DOHH2 (cell line): ENCODE measurements around the gene TBL1X.

Source experiments
- H3F3A ChIP-seq: fragments of 200-600 bp; sonication (generic), shearing (Covaris generic); 2 replicates; pipeline ENCODE4 v1.6.0; 2016; ENCODE audit warnings: antibody characterized with exemption, mild to moderate bottlenecking; ENCODE audit not compliant: control insufficient read depth, insufficient read depth
- H3K27ac ChIP-seq: fragments of 200-600 bp; sonication (generic); 2 replicates; pipeline ENCODE4 v1.5.1; 2014; ENCODE audit warnings: low read depth, mild to moderate bottlenecking, low read length, moderate library complexity
- H3K27me3 ChIP-seq: fragments of 200-600 bp; sonication (generic); 2 replicates; pipeline ENCODE4 v1.6.1; 2014; ENCODE audit warnings: mild to moderate bottlenecking, low read length, mixed read lengths; ENCODE audit not compliant: control insufficient read depth
- H3K36me3 ChIP-seq: fragments of 200-600 bp; sonication (generic); 2 replicates; pipeline ENCODE4 v1.6.1; 2014; ENCODE audit warnings: mild to moderate bottlenecking, low read length, moderate library complexity, mixed read lengths; ENCODE audit not compliant: control insufficient read depth
- H3K4me1 ChIP-seq: fragments of 200-600 bp; sonication (generic); 2 replicates; pipeline ENCODE4 v1.6.1; 2014; ENCODE audit warnings: mild to moderate bottlenecking, low read length, mixed read lengths; ENCODE audit not compliant: control insufficient read depth
- H3K4me2 ChIP-seq: fragments of 200-600 bp; sonication (generic); 2 replicates; pipeline ENCODE4 v1.6.0; 2014; ENCODE audit warnings: mild to moderate bottlenecking, low read length, moderate library complexity
- H3K4me3 ChIP-seq: fragments of 200-600 bp; sonication (generic); 2 replicates; pipeline ENCODE4 v1.5.1; 2014; ENCODE audit warnings: mild to moderate bottlenecking, low read length, mixed read lengths
- H3K79me2 ChIP-seq: fragments of 200-600 bp; sonication (generic); 2 replicates; pipeline ENCODE4 v1.6.1; 2014; ENCODE audit warnings: mild to moderate bottlenecking, low read length, mixed read lengths; ENCODE audit not compliant: control insufficient read depth
- H3K9me2 ChIP-seq: fragments of 200-600 bp; sonication (generic); replicated peaks from 2 replicates; pipeline ENCODE4 v1.6.1; 2014; ENCODE audit warnings: mild to moderate bottlenecking, low read length, mixed read lengths; ENCODE audit not compliant: control insufficient read depth
- H3K9me3 ChIP-seq: fragments of 200-600 bp; sonication (generic); 2 replicates; pipeline ENCODE4 v1.6.1; 2014; ENCODE audit warnings: antibody characterized with exemption, low read length, mixed read lengths; ENCODE audit not compliant: control insufficient read depth, insufficient read depth
- H4K20me1 ChIP-seq: fragments of 200-600 bp; sonication (generic); 2 replicates; pipeline ENCODE4 v1.6.0; 2014; ENCODE audit warnings: low read depth, mild to moderate bottlenecking, antibody characterized with exemption, low read length, moderate library complexity; ENCODE audit not compliant: control insufficient read depth, insufficient read depth
- EZH2phosphoT487 ChIP-seq: fragments of 200-600 bp; sonication (generic); IDR thresholded peaks from 2 replicates; pipeline ENCODE4 v1.6.1; 2017; ENCODE audit warnings: borderline replicate concordance, mild to moderate bottlenecking, antibody characterized with exemption, low read length, moderate library complexity, mixed read lengths
- TF ChIP-seq, protein P1 (sequence below): fragments of 200-600 bp; sonication (generic); IDR thresholded peaks from one replicate; pipeline ENCODE4 v1.5.1; 2014; ENCODE audit warnings: antibody characterized with exemption, mild to moderate bottlenecking, low read depth, low read length; ENCODE audit not compliant: poor library complexity, severe bottlenecking

The TBL1X gene

DNA sequence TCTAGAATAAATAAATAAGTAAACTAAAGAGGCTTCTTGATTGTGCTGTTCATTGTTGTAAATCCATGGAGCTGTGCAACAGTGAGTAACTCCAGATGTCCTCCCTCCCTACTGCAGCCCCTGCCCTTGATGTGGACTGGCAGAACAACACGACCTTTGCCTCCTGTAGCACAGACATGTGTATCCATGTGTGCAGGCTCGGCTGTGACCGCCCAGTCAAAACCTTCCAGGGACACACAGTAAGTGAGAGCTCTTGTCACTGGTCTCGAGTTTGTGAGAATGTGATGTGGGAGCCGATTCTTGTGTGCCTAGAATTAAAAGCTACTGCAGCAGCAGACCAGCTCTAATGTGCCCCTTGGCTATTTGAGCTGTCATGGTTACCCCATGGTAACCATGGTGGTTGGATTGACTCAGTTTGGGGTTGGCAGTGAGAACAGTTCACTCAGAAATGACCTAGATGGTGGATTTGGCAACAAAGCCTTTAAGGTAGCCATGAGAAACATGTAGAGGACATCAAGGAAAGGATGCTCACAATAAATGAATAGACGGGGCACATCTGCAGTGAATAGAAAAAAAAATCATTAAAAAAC is 240.1 kb downstream of the TBL1X start:
- H3K27ac ChIP-seq: no peak overlapping the region
- H4K20me1 ChIP-seq: no peaks in the 10 kb centered on the region
- H3K36me3 ChIP-seq: peaks cover 7% of the 10 kb centered on the region
- H3F3A ChIP-seq: no peaks in the 10 kb centered on the region
- TF ChIP-seq, protein P1, sequence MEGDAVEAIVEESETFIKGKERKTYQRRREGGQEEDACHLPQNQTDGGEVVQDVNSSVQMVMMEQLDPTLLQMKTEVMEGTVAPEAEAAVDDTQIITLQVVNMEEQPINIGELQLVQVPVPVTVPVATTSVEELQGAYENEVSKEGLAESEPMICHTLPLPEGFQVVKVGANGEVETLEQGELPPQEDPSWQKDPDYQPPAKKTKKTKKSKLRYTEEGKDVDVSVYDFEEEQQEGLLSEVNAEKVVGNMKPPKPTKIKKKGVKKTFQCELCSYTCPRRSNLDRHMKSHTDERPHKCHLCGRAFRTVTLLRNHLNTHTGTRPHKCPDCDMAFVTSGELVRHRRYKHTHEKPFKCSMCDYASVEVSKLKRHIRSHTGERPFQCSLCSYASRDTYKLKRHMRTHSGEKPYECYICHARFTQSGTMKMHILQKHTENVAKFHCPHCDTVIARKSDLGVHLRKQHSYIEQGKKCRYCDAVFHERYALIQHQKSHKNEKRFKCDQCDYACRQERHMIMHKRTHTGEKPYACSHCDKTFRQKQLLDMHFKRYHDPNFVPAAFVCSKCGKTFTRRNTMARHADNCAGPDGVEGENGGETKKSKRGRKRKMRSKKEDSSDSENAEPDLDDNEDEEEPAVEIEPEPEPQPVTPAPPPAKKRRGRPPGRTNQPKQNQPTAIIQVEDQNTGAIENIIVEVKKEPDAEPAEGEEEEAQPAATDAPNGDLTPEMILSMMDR: no peak
- TF ChIP-seq EZH2phosphoT487: no peak
- H3K27me3 ChIP-seq: no peaks in the 10 kb centered on the region
- no peak overlapping the region for H3K4me3 ChIP-seq
- H3K79me2 ChIP-seq: no peaks in the 10 kb centered on the region
- H3K9me2 ChIP-seq: no peaks in the 10 kb centered on the region
- no peaks in the 10 kb centered on the region for H3K9me3 ChIP-seq
- H3K4me1 ChIP-seq: peaks cover 10% of the 10 kb centered on the region
- H3K4me2 ChIP-seq: no peak overlapping the region

DNA sequence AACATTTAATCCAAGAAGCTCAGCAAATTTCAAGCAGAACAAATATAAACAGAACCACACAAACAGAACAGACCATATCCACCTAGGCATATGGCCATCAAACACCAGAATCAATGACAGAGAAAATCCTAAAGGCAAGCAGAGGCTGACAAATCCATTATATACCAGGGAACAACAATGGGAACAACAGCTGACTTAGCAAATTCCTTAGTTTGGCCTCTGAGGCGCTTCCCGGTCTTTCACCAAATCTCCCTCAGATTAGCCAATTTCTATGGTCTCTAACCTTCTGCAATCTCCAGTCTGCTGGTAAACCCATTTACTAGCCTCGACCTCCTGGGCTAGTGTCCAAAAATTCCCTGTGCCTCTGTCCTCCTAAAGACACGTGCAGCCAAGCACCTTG is 241.6 kb downstream of the TBL1X start:
- H3K4me1 ChIP-seq: peaks cover 10% of the 10 kb centered on the region
- H3K27me3 ChIP-seq: no peaks in the 10 kb centered on the region
- H4K20me1 ChIP-seq: no peaks in the 10 kb centered on the region
- no peaks in the 10 kb centered on the region for H3F3A ChIP-seq
- H3K27ac ChIP-seq: no peak overlapping the region
- no peaks in the 10 kb centered on the region for H3K9me3 ChIP-seq
- H3K36me3 ChIP-seq: peaks cover 11% of the 10 kb centered on the region
- no peak for TF ChIP-seq EZH2phosphoT487
- TF ChIP-seq, protein P1: no peak
- no peaks in the 10 kb centered on the region for H3K79me2 ChIP-seq
- no peak overlapping the region for H3K4me2 ChIP-seq
- H3K9me2 ChIP-seq: no peaks in the 10 kb centered on the region
- H3K4me3 ChIP-seq: no peak overlapping the region

DNA sequence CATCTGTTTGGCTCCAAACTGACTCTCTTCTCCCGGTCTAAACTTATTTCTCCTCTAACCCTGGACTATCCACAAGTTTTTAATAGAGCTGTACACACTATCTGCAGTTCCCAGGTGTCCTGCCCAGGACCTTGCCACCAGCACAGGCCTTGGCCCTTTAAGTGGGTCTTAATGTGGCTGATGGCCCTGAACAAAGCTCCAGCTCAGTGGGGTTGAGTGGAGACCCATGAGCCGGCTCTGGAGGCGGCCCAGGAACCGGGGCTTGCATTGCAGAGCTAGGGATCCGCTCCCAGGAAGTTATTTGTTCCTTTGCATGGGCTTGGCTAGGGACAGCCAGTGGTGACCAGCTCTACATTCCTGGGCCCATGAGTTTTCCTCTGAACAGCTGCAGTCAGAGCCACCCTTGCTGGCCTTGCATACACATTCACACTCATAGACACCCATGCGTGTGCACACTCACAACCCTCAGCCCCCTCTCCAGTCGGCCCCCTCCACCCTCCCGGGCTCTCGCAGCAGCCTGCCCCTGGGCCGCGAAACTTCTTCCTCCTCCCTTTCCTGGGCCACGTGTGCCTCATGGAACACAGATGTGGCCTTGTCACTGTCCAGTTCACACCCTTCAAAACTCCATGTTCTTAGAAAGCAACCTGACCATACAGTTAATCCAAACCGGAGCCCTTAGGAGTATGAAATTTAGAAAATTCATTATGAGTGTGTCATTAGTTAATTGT is 242.6 kb downstream of the TBL1X start:
- Histone ChIP-seq H4K20me1 (no peaks in the 10 kb centered on the region), H3K36me3 (peaks cover 11% of the 10 kb centered on the region), H3K27me3 (no peaks in the 10 kb centered on the region), H3K9me3 (no peaks in the 10 kb centered on the region), H3K9me2 (no peaks in the 10 kb centered on the region), H3K79me2 (no peaks in the 10 kb centered on the region), H3K4me2 (no peak overlapping the region), H3F3A (no peaks in the 10 kb centered on the region), H3K4me1 (peaks cover 10% of the 10 kb centered on the region), H3K4me3 (no peak overlapping the region), H3K27ac (no peak overlapping the region)
- TF ChIP-seq EZH2phosphoT487: no peak
- TF ChIP-seq, protein P1: no peak
